DMS53 (cell line): ENCODE data around the gene CD8B.

ENCODE experiments used
- DNase-seq: peaks from one replicate; lab custom pipeline; 2025; lab: John Stamatoyannopoulos, UW

CD8B gene

GRCh38 chr2:86806059-86806857 is 55.4 kb downstream of the CD8B start:
- no peak for DNase-seq

DNA sequence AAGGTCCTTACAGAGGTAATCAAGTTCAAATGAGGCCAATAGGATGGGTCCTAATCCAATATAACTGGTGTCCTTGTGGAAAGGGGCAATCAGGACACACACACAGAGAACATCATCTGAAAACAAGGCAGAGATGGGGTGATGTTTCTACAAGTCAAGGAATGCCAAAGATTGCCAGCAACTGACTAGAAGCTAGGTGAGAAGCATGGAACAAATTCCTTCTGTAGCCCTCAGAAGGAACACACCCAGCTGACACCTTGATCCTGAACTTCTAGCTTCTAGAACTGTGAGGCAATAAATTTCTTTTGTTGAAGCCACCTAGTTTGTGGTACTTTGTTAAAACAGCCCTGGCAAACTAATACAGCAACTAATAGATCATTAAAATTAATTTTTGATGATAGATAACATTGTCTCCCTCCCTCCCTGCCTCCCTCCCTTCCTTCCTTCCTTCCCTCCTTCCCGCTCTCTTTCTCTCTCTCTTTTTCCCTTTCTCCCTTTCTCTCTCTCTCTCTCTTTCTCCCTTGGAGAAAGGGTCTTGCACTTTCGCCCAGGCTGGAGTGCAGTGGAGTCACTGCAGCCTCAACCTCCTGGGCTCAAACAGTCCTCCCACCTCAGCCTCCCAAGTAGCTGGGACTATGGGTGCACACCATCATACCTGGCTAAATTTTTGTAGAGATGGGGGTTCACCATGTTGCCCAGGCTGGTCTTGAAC is 60.7 kb downstream of the CD8B start:
- no peak for DNase-seq

- no peak for DNase-seq
These were observed 66.8 kb downstream of the CD8B start for GRCh38 chr2:86794861-86795260.

- no peak for DNase-seq
These were observed 67.9 kb downstream of the CD8B start for GRCh38 chr2:86793752-86794151.

DNA sequence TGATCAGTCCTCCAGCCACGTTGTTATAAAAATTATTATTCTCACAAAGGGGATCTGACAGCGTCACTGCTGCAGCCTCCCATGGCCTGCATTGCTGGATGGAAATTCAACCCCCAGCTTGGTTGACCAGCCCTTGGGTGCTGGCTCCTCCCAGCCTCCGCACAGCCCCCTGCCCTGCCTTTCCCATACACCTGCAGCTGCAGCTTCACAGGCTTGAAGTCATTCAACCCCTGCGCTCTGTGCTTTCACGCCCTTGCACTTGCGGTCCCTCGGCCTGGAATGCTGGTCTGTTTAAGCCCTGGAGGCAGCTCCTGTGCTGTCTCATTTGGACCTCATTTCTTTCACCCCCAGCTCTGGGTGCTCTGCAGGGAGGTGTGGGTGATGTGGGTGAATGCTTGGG is 70.1 kb downstream of the CD8B start:
- DNase-seq = peak; percentile 49

DNA sequence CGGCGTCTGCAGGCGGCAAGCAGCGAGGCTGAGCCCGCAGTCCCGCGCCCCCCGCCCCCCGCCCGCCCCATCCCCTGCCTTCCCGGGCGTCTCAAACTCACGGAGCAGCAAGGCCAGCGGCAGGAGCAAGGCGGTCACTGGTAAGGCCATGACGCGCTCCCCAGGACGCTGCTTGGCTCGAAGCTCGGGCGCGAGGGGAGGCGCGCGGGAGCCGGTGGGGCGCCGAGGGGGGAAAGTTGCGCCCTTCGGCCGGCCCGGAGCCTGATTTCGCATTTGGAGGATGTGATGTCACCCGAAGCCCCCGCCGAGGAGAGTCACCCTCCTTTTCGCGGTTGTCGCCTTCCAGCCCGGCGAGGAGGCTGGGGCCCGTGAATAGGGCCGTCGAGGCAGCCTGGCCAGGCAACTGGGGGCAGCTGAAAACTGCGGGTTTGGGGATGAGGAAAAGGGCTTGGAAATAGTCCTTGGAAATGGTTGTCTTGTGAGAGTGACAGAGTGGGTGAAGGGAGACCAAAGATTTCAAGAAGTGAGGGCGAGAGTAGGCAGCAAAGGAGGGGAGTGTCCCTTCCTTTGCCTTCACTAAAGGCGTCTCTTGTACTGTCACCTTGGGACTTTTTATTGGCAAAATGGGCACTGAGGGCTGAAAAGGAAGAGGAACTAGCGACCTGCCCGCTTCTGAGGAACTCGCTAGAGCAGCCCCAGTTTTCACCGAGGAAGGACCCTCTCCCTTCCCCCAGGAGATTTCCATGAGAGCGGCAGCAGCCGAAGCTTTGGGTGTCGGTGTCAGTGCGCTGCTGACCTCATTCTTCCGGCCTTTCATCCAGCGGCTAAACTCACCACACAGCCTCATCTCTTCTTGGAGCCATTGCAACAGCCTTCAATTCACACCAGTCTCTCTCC is 70.8 kb downstream of the CD8B start, which contains the start of gene CD8A:
Gene CD8A (minus strand): TSS at position 238 of the 897 bp plus-strand sequence. CDS start 88 bp downstream, at position 150.
- peak; percentile 68 for DNase-seq

GRCh38 chr2:86790134-86790675 is 71.5 kb downstream of the CD8B start:
- peak; percentile 68 for DNase-seq

GRCh38 chr2:86789687-86790133 is 72.0 kb downstream of the CD8B start:
- DNase-seq = peak; percentile 49

DNA sequence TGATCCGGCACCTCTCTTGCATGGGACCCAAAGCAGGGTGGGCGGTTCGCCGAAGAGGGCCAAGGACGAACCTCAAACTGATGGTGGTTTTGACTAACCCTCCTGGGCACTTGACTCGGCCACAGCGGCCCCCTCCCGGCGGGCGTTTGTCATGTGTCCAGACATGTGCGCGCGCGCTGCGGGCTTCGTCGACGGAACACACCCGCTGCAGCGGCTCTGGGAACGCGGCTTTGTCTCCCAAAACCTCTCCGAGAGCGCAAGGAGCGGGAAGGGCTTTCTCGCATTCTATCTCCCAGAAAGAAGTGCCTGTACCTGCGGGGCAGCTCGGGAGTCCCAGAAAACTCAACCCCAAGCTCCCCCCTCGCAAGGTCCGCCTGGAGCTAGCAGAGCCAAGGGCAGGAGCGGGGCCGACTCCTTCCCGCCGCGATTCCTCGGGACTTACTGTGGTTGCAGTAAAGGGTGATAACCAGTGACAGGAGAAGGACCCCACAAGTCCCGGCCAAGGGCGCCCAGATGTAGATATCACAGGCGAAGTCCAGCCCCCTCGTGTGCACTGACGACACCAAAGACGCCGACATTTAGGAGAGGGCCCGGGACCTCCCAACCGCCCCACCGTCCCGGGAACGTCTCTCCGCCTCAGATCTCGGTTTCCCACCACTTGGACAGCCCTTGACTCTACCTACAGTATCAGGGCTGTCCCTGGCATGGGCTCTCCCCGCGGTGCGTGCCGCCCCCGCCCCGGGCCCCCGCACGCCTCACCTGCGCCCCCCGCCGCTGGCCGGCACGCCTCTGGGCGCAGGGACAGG is 72.6 kb downstream of the CD8B start:
- peak; percentile 27 for DNase-seq

DNA sequence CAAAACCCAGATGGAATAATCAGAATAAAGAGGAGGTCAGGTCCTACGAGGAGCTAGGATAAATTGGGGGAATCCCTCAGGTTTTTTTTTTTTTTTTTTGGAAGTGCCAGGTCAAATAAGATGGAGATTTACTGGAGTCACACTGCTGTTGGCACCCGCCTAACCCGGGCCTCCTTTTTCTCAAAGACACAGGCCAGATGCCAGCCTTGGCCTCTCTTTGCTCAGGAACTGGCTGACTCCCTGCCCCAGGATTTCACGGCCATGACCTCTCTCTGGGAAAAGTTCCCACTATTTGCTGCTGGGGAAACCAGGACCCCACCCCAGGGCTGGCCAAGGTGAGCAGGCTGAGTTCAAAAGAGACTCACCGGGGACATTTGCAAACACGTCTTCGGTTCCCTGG is 73.5 kb downstream of the CD8B start:
- DNase-seq = no peak

DNA sequence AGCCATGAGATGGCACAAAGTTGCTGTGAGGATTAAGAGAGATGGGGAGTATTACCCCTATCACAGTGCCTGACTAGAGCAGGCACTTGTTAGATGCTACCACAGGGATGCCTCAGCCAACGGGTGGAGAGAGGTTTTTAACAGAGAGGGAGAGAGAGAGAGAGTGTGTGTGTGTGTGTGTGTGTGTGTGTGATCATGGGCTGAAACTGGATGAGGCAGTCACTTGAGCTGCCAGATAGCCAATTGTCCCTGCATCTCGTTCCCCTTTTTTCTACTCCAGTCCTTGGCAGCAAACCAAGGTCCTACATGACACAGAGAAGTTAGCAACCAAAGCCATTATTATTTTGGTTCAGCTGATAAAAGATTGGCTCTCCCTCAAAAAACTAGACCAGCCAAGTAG is 74.0 kb downstream of the CD8B start:
- DNase-seq = peak; percentile 50

DNA sequence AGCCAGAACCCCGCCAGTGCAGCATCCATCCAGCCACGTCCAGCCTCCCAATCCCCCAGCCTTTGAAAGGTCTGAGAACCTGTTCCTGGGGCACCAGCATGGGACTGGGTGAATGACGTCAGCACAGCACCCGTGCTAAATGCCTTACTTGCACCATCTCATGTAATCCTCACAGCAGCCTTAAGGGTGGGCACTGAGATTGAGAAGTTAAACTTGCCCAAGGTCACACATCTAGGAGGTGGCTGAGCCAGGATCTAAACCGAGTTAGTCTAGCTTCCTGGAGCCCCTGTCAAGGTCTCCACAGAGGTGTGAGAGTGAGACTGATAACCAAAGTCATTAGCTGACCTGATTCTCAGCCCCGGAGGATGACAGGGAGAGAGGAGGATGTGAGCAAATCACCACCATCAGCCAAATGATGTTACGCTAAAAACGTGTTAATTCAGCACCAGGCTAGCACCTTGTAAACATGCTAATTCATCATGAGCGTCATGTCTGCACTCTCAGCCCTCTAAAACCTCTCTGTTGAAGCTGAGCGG is 75.6 kb downstream of the CD8B start:
- no peak for DNase-seq

DNA sequence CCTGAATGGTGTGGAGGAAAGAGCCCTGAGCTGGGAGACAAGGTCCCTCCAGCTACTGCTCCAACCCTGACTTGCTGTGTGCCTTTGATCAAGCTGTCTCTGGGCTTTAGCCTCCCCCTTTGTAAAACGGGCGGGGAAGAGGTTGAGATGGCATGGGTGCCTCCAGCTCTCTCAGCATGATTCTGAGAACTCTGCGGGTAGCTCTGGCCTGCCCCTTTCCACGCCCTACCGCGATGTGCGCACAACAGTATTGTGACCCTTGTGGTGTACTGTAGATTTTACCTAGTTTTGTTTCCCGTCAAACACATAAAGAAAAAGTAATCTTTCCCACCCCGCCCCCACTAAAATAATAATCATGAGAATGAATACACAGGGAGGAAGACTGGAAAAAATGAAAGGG is 76.2 kb downstream of the CD8B start:
- no peak for DNase-seq

GRCh38 chr2:86783615-86784339 is 77.9 kb downstream of the CD8B start:
- no peak for DNase-seq

DNA sequence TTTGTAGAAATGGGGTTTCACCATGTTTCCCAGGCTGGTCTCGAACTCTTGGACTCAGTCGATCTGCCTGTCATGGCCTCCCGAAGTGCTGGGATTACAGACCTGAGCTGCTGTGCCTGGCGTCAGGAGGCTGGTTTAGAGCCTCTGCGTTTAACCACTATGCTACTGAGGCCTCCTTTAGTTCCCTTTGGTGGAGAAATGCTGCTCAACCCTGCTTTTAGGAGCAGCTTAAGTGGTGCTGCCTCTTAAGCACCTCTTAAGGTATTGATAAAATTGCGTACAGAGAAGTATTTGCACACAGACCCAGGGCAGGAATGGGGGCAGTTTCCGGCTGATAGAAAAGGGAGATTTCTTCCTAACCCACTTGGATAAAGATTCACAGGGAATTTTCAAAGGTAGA is 78.9 kb downstream of the CD8B start:
- no peak for DNase-seq

GRCh38 chr2:86781363-86781762 is 80.3 kb downstream of the CD8B start:
- no peak for DNase-seq

DNA sequence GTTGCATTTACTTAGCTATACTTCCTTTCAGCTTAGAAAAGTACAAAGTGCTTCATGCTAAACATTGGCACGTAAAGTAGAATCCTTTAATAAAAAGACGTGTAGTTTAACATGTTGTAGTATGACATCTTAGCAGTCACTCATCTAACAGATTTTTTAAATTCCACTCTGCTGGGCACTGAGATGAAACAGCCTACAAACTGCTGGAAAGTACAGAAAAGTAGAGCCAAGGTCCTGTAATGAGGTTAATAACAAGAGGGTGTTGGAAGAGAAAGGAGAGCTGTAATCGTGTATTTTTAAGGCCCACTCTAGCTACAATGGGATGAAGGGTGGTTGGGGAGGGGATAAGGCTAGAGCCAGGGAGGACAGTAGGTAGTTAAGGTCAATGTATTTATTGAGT is 81.7 kb downstream of the CD8B start:
- no peak for DNase-seq

DNA sequence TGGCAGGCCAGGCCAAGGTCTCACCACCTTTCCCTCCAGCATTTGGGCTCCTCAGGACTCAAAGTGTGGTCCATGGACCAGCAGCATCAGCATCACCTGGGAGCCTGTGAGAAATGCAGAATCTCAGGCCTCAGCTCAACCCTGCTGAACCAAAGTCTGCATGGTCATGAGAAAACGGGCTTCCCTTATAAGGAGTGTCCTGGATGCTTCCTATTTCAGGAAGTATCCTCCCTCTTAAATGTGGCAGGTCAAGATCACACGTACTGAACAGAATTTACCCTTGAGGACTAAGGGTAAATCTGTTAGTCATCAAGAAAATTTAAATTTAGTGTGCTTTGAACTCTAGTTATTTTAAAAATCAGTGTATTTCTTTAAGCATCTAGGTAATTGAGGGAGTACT is 82.7 kb downstream of the CD8B start:
- DNase-seq = no peak

- no peak for DNase-seq
These were observed 85.2 kb downstream of the CD8B start for GRCh38 chr2:86776532-86776931.

GRCh38 chr2:86775338-86775737 is 86.3 kb downstream of the CD8B start:
- no peak for DNase-seq
